ENCODE data around the gene CCNF. TPM values are rescaled to one million over a fixed set of nuclear protein-coding genes. Genes with fewer than 3 reads are reported as not detected.
"Not testable (repeated sequence)": the region's sequence is repeated elsewhere in the genome, so short reads cannot be mapped to it uniquely, and the experiment has no call there.

CCNF gene
- total RNA-seq, 1 donor from 2014 or later = 6.8 TPM

GRCh38 chr16:2475413-2476344 is 46.4 kb downstream of the CCNF start:
- peaks cover 16 to 42% (median 25%) of the 10 kb centered on the region in 3 donors for H3K4me1 ChIP-seq (ENCODE audit: control insufficient read depth in 3 of 3, insufficient read depth in 3 of 3, low read length in 3 of 3)
- no peak overlapping the region for H3K27ac ChIP-seq (ENCODE audit: low read depth, low read length)
- H3K9me3 ChIP-seq (ENCODE audit: control insufficient read depth in 3 of 3, low read length in 3 of 3) = no peaks in the 10 kb centered on the region
- H3K27me3 ChIP-seq (ENCODE audit: control insufficient read depth in 3 of 3, insufficient read depth in 3 of 3, low read length in 3 of 3) = peaks cover 7 to 23% (median 20%) of the 10 kb centered on the region in 3 donors
- no peaks in the 10 kb centered on the region for H3K36me3 ChIP-seq (ENCODE audit: control insufficient read depth in 3 of 3, insufficient read depth in 3 of 3, low read length in 3 of 3)
- peak overlapping the region; percentile 43 to 82 (median 52) for H3K9ac ChIP-seq (ENCODE audit: low read depth in 1 of 3, low read length in 3 of 3)
- peak overlapping the region; percentile 51 to 72 (median 66) for H3K4me3 ChIP-seq (ENCODE audit: low read length in 3 of 3)

DNA sequence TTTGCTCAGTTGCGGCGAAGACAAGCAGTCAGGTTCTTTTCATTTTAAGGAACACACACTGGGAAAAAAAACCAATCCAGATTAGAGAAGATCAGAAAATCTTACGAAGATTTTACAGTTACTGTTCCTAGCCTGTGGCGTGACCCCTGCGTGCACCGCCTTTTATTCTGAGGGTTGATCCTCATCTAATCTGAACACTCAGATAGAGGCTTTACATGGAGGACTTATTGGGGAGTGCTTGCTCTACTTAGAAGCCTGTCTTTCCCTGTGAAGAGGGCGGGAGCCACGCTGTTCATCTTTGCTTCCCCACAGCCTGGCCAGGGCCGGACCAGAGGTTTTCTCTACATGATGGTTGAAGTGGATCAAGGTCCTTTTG is 47.1 kb downstream of the CCNF start:
- Histone ChIP-seq H3K4me3 (ENCODE audit: low read length in 3 of 3) (no peak overlapping the region), H3K27me3 (ENCODE audit: control insufficient read depth in 3 of 3, insufficient read depth in 3 of 3, low read length in 3 of 3) (peaks cover 7 to 21% (median 19%) of the 10 kb centered on the region in 3 donors)

GRCh38 chr16:2476741-2477140 is 47.5 kb downstream of the CCNF start:
- Histone ChIP-seq H3K9ac (ENCODE audit: low read depth in 1 of 3, low read length in 3 of 3) (peak overlapping the region in 1 of 3 donors; percentile 33), H3K27ac (ENCODE audit: low read depth, low read length) (no peak overlapping the region), H3K9me3 (ENCODE audit: control insufficient read depth in 3 of 3, low read length in 3 of 3) (no peaks in the 10 kb centered on the region), H3K36me3 (ENCODE audit: control insufficient read depth in 3 of 3, insufficient read depth in 3 of 3, low read length in 3 of 3) (no peaks in the 10 kb centered on the region), H3K4me3 (ENCODE audit: low read length in 3 of 3) (no peak overlapping the region), H3K4me1 (ENCODE audit: control insufficient read depth in 3 of 3, insufficient read depth in 3 of 3, low read length in 3 of 3) (peaks cover 14 to 37% (median 23%) of the 10 kb centered on the region in 3 donors), H3K27me3 (ENCODE audit: control insufficient read depth in 3 of 3, insufficient read depth in 3 of 3, low read length in 3 of 3) (peaks cover 5 to 18% (median 17%) of the 10 kb centered on the region in 3 donors)

More for the DNA sequence above, 47.1 kb downstream of the CCNF start:
- Histone ChIP-seq H3K36me3 (ENCODE audit: control insufficient read depth in 3 of 3, insufficient read depth in 3 of 3, low read length in 3 of 3) (no peaks in the 10 kb centered on the region), H3K27ac (ENCODE audit: low read depth, low read length) (no peak overlapping the region), H3K9me3 (ENCODE audit: control insufficient read depth in 3 of 3, low read length in 3 of 3) (no peaks in the 10 kb centered on the region), H3K9ac (ENCODE audit: low read depth in 1 of 3, low read length in 3 of 3) (peak overlapping the region in 1 of 3 donors; percentile 33), H3K4me1 (ENCODE audit: control insufficient read depth in 3 of 3, insufficient read depth in 3 of 3, low read length in 3 of 3) (peaks cover 14 to 40% (median 23%) of the 10 kb centered on the region in 3 donors)

- Histone ChIP-seq H3K9me3 (ENCODE audit: control insufficient read depth in 3 of 3, low read length in 3 of 3) (no peaks in the 10 kb centered on the region), H3K4me3 (ENCODE audit: low read length in 3 of 3) (no peak overlapping the region), H3K4me1 (ENCODE audit: control insufficient read depth in 3 of 3, insufficient read depth in 3 of 3, low read length in 3 of 3) (peaks cover 19 to 37% (median 22%) of the 10 kb centered on the region in 3 donors)
Observed at GRCh38 chr16:2477327-2477726, 48.1 kb downstream of the CCNF start.

GRCh38 chr16:2478279-2478678 is 49.0 kb downstream of the CCNF start:
- Histone ChIP-seq H3K4me1 (ENCODE audit: control insufficient read depth in 3 of 3, insufficient read depth in 3 of 3, low read length in 3 of 3) (peaks cover 26 to 39% (median 27%) of the 10 kb centered on the region in 3 donors), H3K9ac (ENCODE audit: low read depth in 1 of 3, low read length in 3 of 3) (no peak overlapping the region), H3K36me3 (ENCODE audit: control insufficient read depth in 3 of 3, insufficient read depth in 3 of 3, low read length in 3 of 3) (no peaks in the 10 kb centered on the region), H3K27ac (ENCODE audit: low read depth, low read length) (no peak overlapping the region), H3K4me3 (ENCODE audit: low read length in 3 of 3) (no peak overlapping the region), H3K27me3 (ENCODE audit: control insufficient read depth in 3 of 3, insufficient read depth in 3 of 3, low read length in 3 of 3) (peaks cover 0 to 3% (median 1%) of the 10 kb centered on the region in 3 donors), H3K9me3 (ENCODE audit: control insufficient read depth in 3 of 3, low read length in 3 of 3) (no peaks in the 10 kb centered on the region)

More at GRCh38 chr16:2477327-2477726, 48.1 kb downstream of the CCNF start:
- Histone ChIP-seq H3K27ac (ENCODE audit: low read depth, low read length) (no peak overlapping the region), H3K36me3 (ENCODE audit: control insufficient read depth in 3 of 3, insufficient read depth in 3 of 3, low read length in 3 of 3) (no peaks in the 10 kb centered on the region), H3K9ac (ENCODE audit: low read depth in 1 of 3, low read length in 3 of 3) (no peak overlapping the region), H3K27me3 (ENCODE audit: control insufficient read depth in 3 of 3, insufficient read depth in 3 of 3, low read length in 3 of 3) (peaks cover 0 to 12% (median 11%) of the 10 kb centered on the region in 3 donors)

- not testable (repeated sequence) for H3K9me3 ChIP-seq (ENCODE audit: control insufficient read depth in 3 of 3, low read length in 3 of 3); H3K27ac ChIP-seq (ENCODE audit: low read depth, low read length); H3K36me3 ChIP-seq (ENCODE audit: control insufficient read depth in 3 of 3, insufficient read depth in 3 of 3, low read length in 3 of 3); H3K4me3 ChIP-seq (ENCODE audit: low read length in 3 of 3); H3K27me3 ChIP-seq (ENCODE audit: control insufficient read depth in 3 of 3, insufficient read depth in 3 of 3, low read length in 3 of 3); H3K9ac ChIP-seq (ENCODE audit: low read depth in 1 of 3, low read length in 3 of 3)
- peaks cover 37 to 46% (median 38%) of the 10 kb centered on the region in 3 donors for H3K4me1 ChIP-seq (ENCODE audit: control insufficient read depth in 3 of 3, insufficient read depth in 3 of 3, low read length in 3 of 3)
Observed at GRCh38 chr16:2479996-2480395, 50.7 kb downstream of the CCNF start.

DNA sequence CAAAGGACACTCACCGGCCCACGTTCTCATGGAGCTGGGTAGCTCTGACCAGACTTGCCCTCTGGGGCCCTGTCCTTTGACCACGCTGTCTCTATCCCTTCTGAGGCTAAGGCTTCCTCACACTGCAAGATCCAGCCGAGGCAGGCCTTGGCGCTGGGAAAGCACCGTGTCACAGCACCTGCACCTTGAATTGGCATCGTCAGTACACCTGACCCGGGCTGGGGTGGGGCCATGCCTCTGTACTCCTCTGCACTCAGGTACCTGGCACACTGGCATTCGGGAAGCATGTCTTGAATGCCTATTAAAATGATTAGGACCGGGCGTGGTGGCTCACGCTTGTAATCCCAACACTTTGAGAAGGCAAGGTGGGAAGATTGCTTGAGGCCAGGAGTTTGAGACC is 51.7 kb downstream of the CCNF start:
- H3K36me3 ChIP-seq (ENCODE audit: control insufficient read depth in 3 of 3, insufficient read depth in 3 of 3, low read length in 3 of 3) = no peaks in the 10 kb centered on the region
- no peak overlapping the region for H3K9ac ChIP-seq (ENCODE audit: low read depth in 1 of 3, low read length in 3 of 3)
- H3K4me3 ChIP-seq (ENCODE audit: low read length in 3 of 3) = no peak overlapping the region
- no peaks in the 10 kb centered on the region for H3K9me3 ChIP-seq (ENCODE audit: control insufficient read depth in 3 of 3, low read length in 3 of 3)
- no peak overlapping the region for H3K27ac ChIP-seq (ENCODE audit: low read depth, low read length)
- H3K4me1 ChIP-seq (ENCODE audit: control insufficient read depth in 3 of 3, insufficient read depth in 3 of 3, low read length in 3 of 3) = peaks cover 32 to 45% (median 38%) of the 10 kb centered on the region in 3 donors
- H3K27me3 ChIP-seq (ENCODE audit: control insufficient read depth in 3 of 3, insufficient read depth in 3 of 3, low read length in 3 of 3) = no peaks in the 10 kb centered on the region

DNA sequence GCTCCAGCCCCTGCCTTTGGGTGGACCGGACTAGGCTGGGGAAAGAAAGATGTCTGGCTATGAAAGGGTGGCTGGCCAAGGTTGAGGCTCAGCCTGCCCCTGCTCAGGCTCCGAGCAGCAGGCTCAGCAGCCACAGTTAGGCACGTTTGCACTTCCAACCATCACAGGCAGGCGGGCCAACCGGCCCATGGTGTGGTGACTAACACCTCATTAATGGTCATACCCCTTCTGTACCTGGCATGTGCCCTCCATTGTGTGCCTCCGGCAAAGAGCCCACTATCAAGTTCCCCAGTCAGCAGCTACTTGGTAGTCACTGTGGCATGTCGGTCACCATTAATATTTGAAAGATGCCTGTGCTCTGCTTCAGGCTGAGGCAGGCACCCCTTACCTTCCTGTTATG is 52.4 kb downstream of the CCNF start:
- no peak overlapping the region for H3K27ac ChIP-seq (ENCODE audit: low read depth, low read length)
- H3K4me3 ChIP-seq (ENCODE audit: low read length in 3 of 3) = no peak overlapping the region
- H3K9me3 ChIP-seq (ENCODE audit: control insufficient read depth in 3 of 3, low read length in 3 of 3) = no peaks in the 10 kb centered on the region
- peak overlapping the region in 2 of 3 donors; percentile 12 to 83 for H3K9ac ChIP-seq (ENCODE audit: low read depth in 1 of 3, low read length in 3 of 3)
- H3K4me1 ChIP-seq (ENCODE audit: control insufficient read depth in 3 of 3, insufficient read depth in 3 of 3, low read length in 3 of 3) = peaks cover 31 to 43% (median 40%) of the 10 kb centered on the region in 3 donors
- no peaks in the 10 kb centered on the region for H3K27me3 ChIP-seq (ENCODE audit: control insufficient read depth in 3 of 3, insufficient read depth in 3 of 3, low read length in 3 of 3)
- H3K36me3 ChIP-seq (ENCODE audit: control insufficient read depth in 3 of 3, insufficient read depth in 3 of 3, low read length in 3 of 3) = no peaks in the 10 kb centered on the region

- Histone ChIP-seq H3K36me3 (ENCODE audit: control insufficient read depth in 3 of 3, insufficient read depth in 3 of 3, low read length in 3 of 3) (no peaks in the 10 kb centered on the region), H3K27me3 (ENCODE audit: control insufficient read depth in 3 of 3, insufficient read depth in 3 of 3, low read length in 3 of 3) (no peaks in the 10 kb centered on the region), H3K4me1 (ENCODE audit: control insufficient read depth in 3 of 3, insufficient read depth in 3 of 3, low read length in 3 of 3) (peaks cover 35 to 48% (median 46%) of the 10 kb centered on the region in 3 donors), H3K9me3 (ENCODE audit: control insufficient read depth in 3 of 3, low read length in 3 of 3) (no peaks in the 10 kb centered on the region), H3K27ac (ENCODE audit: low read depth, low read length) (peak overlapping the region; percentile 85), H3K4me3 (ENCODE audit: low read length in 3 of 3) (peak overlapping the region in 2 of 3 donors; percentile 49 to 67), H3K9ac (ENCODE audit: low read depth in 1 of 3, low read length in 3 of 3) (peak overlapping the region in 2 of 3 donors; percentile 12 to 83)
Observed at GRCh38 chr16:2482249-2482648, 53.0 kb downstream of the CCNF start.
